Astrocyte (in vitro differentiated cells and primary cell): ENCODE data around the gene C12orf42.

Experiments used
- EZH2 ChIP-seq: IDR thresholded peaks from 2 replicates; pipeline ENCODE4 v1.6.1; 2012; ENCODE audit warnings: mild to moderate bottlenecking, low read length, inconsistent platforms; ENCODE audit not compliant: insufficient read depth
- TF ChIP-seq, protein P1 (sequence below): IDR thresholded peaks from 2 replicates; pipeline ENCODE4 v1.5.1; 2011; ENCODE audit warnings: low read depth, mild to moderate bottlenecking, inconsistent platforms, low read length, moderate library complexity; ENCODE audit not compliant: insufficient read depth

DNA sequence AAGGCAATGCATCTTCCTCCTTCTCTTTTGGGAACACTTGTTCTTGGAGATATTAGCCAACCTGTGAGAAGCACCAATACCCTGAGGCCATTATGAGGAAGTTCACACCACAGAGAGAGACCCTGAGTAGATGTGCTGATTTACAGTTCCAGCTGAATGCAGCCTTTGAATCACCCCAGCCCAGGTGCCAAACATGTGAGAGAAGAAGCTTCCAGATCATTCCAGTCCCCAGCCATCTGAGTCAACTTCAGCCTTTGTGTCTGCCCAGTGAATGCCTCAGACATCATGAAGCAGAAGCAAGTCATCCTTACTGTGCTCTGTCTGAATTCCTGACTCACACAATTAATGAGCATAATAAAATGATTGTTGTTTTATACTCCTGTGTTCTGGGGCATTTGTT is 25.1 kb downstream of the C12orf42 start:
- TF ChIP-seq, protein P1, sequence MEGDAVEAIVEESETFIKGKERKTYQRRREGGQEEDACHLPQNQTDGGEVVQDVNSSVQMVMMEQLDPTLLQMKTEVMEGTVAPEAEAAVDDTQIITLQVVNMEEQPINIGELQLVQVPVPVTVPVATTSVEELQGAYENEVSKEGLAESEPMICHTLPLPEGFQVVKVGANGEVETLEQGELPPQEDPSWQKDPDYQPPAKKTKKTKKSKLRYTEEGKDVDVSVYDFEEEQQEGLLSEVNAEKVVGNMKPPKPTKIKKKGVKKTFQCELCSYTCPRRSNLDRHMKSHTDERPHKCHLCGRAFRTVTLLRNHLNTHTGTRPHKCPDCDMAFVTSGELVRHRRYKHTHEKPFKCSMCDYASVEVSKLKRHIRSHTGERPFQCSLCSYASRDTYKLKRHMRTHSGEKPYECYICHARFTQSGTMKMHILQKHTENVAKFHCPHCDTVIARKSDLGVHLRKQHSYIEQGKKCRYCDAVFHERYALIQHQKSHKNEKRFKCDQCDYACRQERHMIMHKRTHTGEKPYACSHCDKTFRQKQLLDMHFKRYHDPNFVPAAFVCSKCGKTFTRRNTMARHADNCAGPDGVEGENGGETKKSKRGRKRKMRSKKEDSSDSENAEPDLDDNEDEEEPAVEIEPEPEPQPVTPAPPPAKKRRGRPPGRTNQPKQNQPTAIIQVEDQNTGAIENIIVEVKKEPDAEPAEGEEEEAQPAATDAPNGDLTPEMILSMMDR, result no peak
- TF ChIP-seq EZH2, result no peak
